Measurements from ENCODE around the gene FBXO40.

GRCh38 chr3:121645054-121645453 is 51.9 kb downstream of the FBXO40 start:
- no peak for TF ChIP-seq POLR2A (IDR thresholded peaks at IDR 0.05)
- no peak for TF ChIP-seq CTCF (IDR thresholded peaks at IDR 0.05)

Measured in right lobe of liver (tissue), 4 donors.